Measurements from ENCODE around the gene CDC6.

DNA sequence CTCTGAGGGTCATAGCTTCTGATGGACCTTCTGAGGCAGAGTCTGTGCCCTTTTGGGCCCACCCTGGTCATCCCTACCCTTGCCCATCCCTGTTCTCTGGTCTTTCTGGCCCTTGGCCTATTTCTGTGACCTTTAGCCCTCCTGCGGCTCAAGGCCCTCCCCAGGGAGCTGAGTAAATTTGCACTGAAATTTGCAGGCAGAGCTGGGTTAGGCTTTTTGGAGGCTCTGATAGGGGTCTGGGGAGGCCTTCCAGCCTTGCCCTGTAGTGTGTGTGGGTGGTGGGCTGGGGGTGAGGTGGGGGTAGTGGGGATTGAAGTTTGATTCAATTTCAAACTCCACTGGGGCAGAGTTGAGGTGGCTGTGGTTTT lies 39.1 kb downstream of the CDC6 start:
- TF ChIP-seq POLR2AphosphoS5 (IDR thresholded peaks at IDR 0.05; ENCODE audit: low read depth, low read length) (no peak), TBP (IDR thresholded peaks at IDR 0.05; ENCODE audit: low read depth, low read length) (no peak), TAF1 (IDR thresholded peaks at IDR 0.05; ENCODE audit: low read depth, low read length) (no peak), POLR2A (IDR thresholded peaks at IDR 0.05; ENCODE audit: control extremely low read depth in 1 of 2, low read depth in 2 of 2, low read length in 2 of 2) (no peak), SIN3A (conservative IDR thresholded peaks at IDR 0.05 in 1 of 2, IDR thresholded peaks at IDR 0.05 in 1 of 2; ENCODE audit: low read depth in 1 of 2, low read length in 2 of 2) (no peak), RFX5 (IDR thresholded peaks at IDR 0.05; ENCODE audit: borderline replicate concordance, low read depth, low read length) (no peak), BRCA1 (IDR thresholded peaks at IDR 0.05; ENCODE audit: low read depth, low read length) (no peak), BACH1 (IDR thresholded peaks at IDR 0.05; ENCODE audit: low read length) (no peak)
- TF ChIP-seq, protein P1, sequence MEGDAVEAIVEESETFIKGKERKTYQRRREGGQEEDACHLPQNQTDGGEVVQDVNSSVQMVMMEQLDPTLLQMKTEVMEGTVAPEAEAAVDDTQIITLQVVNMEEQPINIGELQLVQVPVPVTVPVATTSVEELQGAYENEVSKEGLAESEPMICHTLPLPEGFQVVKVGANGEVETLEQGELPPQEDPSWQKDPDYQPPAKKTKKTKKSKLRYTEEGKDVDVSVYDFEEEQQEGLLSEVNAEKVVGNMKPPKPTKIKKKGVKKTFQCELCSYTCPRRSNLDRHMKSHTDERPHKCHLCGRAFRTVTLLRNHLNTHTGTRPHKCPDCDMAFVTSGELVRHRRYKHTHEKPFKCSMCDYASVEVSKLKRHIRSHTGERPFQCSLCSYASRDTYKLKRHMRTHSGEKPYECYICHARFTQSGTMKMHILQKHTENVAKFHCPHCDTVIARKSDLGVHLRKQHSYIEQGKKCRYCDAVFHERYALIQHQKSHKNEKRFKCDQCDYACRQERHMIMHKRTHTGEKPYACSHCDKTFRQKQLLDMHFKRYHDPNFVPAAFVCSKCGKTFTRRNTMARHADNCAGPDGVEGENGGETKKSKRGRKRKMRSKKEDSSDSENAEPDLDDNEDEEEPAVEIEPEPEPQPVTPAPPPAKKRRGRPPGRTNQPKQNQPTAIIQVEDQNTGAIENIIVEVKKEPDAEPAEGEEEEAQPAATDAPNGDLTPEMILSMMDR (IDR thresholded peaks at IDR 0.05; ENCODE audit: control extremely low read depth in 1 of 3, insufficient read depth in 1 of 3, low read depth in 1 of 3, low read length in 3 of 3), result no peak
